Left kidney (tissue), 2 donors: ENCODE measurements around the gene TMPRSS9. TPM values are rescaled to one million over a fixed set of nuclear protein-coding genes. Genes with fewer than 3 reads are reported as not detected.

Experiments
- DNase-seq: peaks from one replicate; pipeline ENCODE4 v3.0.0-alpha.2; 2013
- polyA plus RNA-seq: library from polyadenylated mRNA; unstranded; fragments of 120-200 nt; gene quantifications from one replicate; pipeline ENCODE4 v1.2.1, GENCODE V29; 2013; ENCODE audit not compliant: insufficient read length

The TMPRSS9 gene
- polyA plus RNA-seq, 1 donor = 0.60 TPM

DNA sequence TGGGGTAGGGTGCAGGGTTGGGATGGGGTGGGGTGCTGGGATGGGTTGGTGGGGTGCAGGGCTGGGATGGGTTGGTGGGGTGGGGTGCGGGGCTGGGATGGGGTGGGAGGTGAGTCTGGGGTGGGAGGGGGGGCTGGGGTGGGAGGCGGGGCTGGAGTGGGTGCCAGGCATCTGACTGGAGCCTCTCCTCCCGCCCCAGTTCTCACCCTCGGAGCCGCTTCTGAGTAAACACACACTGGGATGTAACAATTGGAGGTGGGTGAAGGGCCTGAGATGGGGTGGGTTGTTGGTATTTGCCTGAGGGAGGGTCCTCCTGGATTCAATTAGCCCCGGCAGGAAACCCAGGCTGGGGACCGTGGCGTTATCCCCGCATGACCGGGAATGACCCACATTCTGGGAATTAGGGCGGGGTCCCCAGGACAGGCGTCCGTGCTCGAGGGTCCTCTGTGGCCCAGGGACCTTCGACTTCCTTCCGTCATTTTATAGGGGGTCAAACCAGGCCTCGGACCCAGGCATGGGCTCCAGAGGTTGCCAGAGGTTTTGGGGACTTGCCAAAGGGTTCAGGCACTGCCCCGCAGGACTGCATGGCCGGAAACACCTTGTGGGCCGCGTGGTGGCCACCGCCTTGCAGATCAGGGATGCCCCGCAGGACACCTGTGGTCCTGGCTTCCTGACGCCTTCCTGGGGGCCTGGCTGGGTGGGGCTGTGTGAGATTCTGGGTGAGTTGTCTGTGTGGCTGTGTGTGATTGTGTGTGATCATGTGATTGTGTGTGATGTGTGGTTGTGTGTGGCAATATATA, 1.4 kb downstream of the TMPRSS9 start:
- no peak for DNase-seq

DNA sequence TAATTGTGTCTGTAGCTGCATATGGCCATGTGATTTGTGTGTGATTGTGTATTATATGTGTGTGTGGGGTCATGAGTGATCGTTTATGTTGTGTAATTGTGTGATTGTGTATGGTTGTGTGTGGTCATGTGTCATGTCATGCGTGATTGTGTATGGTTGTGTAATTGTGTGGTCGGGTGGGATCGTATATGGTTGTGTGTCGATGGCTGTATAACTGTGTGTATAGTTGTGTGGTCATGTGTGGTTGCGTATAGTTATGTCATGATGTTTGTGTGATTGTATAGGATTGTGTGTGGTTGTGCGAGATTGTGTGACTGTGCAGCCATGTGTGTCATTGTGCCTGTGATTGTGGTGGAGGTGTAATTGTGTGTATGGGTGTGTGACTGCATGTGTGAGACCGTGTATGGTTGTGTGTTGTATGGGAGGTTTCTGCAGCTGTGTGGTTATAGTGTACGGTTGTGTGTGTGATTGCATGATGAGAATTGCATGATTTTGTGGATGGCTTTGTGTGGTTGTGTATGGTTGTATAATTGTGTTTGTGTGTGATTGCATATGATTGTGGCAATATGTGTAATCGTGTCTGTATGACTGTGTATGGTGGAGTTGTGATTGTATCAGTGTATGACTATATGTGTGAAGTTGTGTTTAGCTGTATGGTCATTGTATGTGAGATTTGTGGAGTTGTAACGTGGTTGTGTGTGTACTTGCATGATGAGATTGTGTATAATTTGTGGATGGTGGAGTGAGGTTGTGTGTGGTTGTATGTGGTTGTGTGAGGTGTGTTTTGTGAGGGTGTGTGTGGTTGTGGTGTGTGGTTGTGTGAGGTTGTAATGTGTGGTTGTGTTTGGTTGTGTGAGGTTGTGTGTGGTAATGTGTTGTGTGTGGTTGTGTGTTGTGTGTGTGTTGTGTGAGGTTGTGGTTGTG, 2.2 kb downstream of the TMPRSS9 start:
- no peak for DNase-seq

DNA sequence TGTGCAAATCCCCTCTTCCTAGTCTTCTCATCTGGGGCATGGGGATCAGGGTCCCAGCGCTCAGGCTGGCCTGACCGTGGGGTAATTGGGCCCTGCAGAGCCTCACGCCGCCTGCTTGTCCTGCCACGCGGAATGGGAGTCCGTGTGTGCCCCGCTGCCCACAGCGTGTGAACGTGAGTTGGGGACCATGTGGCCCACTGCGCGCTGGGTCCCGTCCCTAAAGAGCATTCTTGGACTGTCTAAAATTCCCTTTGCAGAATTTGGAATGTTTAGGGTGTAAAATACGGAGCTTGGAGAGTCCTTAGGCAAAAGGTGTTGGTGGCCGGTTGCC, 2.9 kb downstream of the TMPRSS9 start:
- no peak for DNase-seq

GRCh38 chr19:2363419-2363818, 3.4 kb downstream of the TMPRSS9 start:
- no peak for DNase-seq

DNA sequence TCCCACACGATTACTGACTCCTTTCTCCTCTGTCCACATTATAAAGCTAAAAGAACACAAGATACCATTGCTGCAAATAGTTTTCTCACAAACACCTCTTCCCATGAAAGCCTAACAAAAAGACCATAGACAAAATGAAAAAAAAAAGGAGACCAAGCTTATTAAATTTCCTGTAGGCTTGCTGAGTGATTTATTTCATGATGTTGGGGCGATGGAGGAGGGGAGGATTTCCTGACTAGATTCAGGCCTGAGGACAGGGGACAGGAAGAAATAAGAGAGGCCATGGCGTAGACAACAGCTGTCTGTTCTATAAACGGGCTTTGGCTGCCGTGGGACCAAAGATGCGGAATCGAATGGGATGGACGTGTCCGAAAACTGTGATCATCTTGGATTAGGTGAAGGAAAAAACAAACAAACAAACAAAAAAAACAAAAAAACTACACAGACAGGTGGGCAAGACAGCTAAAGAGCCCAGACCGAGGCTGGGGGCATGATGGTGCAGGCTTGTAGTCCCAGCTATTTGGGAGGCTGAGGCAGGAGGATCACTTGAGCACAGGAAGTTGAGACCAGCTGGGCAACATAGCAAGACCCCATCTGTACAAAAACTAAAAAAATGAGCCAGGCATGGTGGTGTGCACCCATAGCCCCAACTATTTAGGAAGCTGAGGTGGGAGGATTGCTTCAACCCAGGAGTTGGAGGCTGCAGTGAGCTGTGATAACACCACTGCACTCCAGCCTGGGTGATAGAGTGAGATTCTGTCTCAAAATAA, 5.3 kb downstream of the TMPRSS9 start:
- no peak for DNase-seq

- no peak for DNase-seq
Observed at GRCh38 chr19:2371656-2372055, 11.6 kb downstream of the TMPRSS9 start.

- DNase-seq = no peak
Observed at GRCh38 chr19:2372076-2372612, 12.1 kb downstream of the TMPRSS9 start.

GRCh38 chr19:2374808-2375207, 14.7 kb downstream of the TMPRSS9 start:
- no peak for DNase-seq

DNA sequence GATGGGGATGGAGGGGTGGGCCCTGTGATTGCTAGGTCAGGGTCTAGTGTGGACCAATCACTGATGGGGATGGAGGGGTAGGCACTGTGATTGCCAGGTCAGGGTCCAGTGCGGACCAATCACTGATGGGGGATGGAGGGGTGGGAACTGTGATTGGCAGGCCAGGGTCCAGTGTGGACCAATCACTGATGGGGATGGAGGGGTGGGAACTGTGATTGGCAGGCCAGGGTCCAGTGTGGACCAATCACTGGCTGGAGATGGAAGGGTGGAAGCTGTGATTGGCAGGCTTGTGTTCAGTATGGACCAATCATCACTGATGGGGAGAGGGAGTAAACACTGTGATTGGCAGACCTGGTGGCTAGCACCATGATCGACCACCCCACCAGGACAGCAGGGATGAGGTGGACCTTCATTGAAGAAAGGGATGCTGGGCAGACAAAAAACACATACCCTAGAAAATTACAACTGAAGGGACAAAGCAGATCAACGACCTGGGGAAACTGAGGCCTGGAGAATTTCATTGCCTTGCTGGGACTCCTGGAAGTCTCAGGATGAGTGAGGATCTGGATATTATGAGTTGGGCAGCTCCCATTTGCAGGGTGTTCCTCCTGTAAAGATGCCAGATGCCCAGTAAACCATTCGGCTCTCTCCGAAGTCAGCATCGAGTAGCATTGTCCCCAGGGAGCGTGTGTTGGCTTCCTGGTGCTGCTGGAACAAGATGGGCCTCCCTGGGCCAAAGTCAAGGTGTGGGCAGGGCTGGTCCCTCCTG, 15.5 kb downstream of the TMPRSS9 start:
- DNase-seq = no peak

- DNase-seq = no peak
Observed at GRCh38 chr19:2376784-2377519, 16.9 kb downstream of the TMPRSS9 start.

DNA sequence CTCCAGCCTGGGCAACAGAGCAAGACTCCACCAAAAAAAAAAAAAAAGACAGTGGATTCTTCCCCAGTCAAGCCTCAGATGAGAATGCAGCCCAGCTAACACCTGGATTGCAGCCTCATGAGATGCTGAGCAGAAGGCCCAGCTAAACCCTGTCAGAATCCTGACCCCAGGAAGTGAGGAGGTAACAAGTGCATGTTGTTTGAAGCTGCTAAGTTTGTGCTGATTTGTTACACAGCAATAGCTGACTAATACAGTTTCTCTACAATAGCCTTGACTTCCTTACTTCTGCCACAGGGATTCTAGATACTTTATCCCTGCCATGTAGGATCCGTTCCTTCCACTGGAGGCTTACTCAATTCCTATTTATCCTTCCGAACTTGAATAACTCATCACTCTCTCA, 20.5 kb downstream of the TMPRSS9 start:
- no peak for DNase-seq

GRCh38 chr19:2381148-2381820, 21.2 kb downstream of the TMPRSS9 start:
- DNase-seq = peak; percentile 61

GRCh38 chr19:2382530-2383222, 22.6 kb downstream of the TMPRSS9 start:
- DNase-seq = no peak

GRCh38 chr19:2385053-2385721, 25.1 kb downstream of the TMPRSS9 start:
- no peak for DNase-seq

DNA sequence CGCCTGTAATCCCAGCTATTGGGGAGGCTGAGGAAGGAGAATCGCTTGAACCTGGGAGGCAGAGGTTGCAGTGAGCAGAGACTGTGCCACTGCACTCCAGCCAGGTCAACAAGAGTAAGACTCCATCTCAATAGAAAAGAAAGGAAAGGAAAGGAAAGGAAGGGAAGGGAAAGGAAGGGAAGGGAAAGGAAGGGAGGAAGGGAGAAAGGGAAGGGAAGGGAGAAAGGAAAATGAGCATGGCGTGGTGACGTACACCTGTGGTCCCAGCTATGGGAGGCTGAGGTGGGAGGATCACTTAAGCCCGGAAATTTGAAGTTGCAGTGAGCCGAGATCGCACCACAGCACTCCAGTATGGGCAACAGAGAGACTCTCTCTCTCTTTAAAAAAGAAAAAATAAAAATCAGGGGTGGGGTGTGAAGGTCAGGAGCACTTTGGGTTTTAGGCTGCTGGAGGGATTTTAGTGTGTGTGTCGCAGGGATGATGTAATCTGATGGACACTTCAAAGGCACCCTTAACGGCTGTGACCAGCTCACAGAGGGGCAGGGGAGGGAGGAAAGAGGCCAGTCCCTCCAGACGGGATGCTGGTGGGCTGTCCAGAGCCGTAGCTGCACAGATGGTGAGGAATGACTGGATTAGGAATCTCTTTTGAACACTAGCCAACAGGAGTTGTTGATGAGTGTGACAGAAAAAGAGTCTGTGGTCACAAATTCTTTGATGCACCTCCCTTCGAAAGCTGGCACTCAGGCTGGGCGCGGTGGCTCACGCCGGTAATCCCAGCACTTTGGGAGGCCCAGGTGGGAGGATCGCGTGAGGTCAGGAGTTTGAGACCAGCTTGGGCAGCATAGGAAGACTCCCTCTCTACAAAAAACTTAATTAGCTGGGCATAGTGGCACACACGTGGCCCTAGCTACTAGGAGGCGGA, 27.6 kb downstream of the TMPRSS9 start:
- no peak for DNase-seq

DNA sequence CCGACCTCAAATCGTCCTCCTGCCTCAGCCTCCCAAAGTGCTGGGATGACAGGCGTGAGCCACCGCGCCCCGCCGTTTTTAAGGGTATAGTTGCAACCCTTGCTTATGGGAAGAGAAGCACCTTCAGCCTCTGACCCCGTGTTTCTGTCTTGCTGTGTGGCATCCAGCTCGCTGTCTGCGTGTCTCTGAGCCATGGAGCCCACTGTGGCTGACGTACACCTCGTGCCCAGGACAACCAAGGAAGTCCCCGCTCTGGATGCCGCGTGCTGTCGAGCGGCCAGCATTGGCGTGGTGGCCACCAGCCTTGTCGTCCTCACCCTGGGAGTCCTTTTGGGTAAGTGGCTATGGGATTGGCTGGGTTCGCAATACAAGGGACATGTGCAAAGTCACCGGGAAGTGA, 29.5 kb downstream of the TMPRSS9 start:
- no peak for DNase-seq

DNA sequence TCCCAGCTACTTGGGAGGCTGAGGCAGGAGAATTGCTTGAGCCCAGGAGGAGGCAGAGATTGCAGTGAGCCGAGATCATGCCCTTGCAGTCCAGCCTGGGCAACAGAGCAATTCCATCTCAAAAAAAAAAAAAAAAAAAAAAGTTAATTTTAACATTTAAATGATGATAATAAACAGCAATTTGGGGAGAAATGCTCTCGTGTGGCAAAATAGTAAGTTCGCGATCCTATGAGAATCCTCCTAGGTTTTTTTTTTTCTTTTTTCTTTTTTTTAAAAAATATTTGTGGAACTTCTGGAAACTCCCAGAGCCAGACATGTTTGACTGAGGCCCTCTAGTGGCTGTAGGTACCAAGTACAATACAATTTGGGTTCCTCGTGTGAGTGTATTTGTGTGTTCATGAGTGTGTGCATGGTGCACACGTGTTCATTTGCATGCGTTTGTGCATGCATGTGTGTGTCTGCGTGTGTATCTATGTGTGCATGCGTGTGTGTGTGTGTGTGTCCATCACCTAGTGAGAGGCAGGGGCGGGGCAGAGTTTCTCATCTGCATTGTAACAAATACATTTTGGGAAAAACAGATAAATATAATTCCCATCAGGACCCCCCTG, 31.2 kb downstream of the TMPRSS9 start:
- DNase-seq = no peak
